ENCODE measurements around the gene POLN.

Gene POLN

GRCh38 chr4:2102045-2102883 lies 139.7 kb downstream of the POLN start:
- no peak for TF ChIP-seq TAF1 (IDR thresholded peaks at IDR 0.05; ENCODE audit: borderline replicate concordance, insufficient read depth, low read length)
- TF ChIP-seq REST (IDR thresholded peaks at IDR 0.05; ENCODE audit: insufficient read depth in 1 of 2, low read depth in 2 of 2, low read length in 2 of 2), result no peak
- no peak for TF ChIP-seq SIN3A (IDR thresholded peaks at IDR 0.05; ENCODE audit: borderline replicate concordance, insufficient read depth, low read length)
- TF ChIP-seq POLR2AphosphoS5 (IDR thresholded peaks at IDR 0.05; ENCODE audit: low read depth, low read length), result no peak

GRCh38 chr4:2101346-2102044 lies 140.4 kb downstream of the POLN start:
- no peak for TF ChIP-seq POLR2AphosphoS5 (IDR thresholded peaks at IDR 0.05; ENCODE audit: low read depth, low read length)
- TF ChIP-seq TAF1 (IDR thresholded peaks at IDR 0.05; ENCODE audit: borderline replicate concordance, insufficient read depth, low read length), result no peak
- TF ChIP-seq REST (IDR thresholded peaks at IDR 0.05; ENCODE audit: insufficient read depth in 1 of 2, low read depth in 2 of 2, low read length in 2 of 2), result no peak
- no peak for TF ChIP-seq SIN3A (IDR thresholded peaks at IDR 0.05; ENCODE audit: borderline replicate concordance, insufficient read depth, low read length)
- no peak for TF ChIP-seq FOXP2 (optimal IDR thresholded peaks at IDR 0.05; ENCODE audit: borderline replicate concordance, extremely low read depth, extremely low read length, insufficient read depth)

GRCh38 chr4:2096073-2096609 lies 145.8 kb downstream of the POLN start:
- TF ChIP-seq SIN3A (IDR thresholded peaks at IDR 0.05; ENCODE audit: borderline replicate concordance, insufficient read depth, low read length), result no peak
- no peak for TF ChIP-seq POLR2AphosphoS5 (IDR thresholded peaks at IDR 0.05; ENCODE audit: low read depth, low read length)
- no peak for TF ChIP-seq REST (IDR thresholded peaks at IDR 0.05; ENCODE audit: insufficient read depth in 1 of 2, low read depth in 2 of 2, low read length in 2 of 2)
- TF ChIP-seq TAF1 (IDR thresholded peaks at IDR 0.05; ENCODE audit: borderline replicate concordance, insufficient read depth, low read length), result no peak
- TF ChIP-seq FOXP2 (optimal IDR thresholded peaks at IDR 0.05; ENCODE audit: borderline replicate concordance, extremely low read depth, extremely low read length, insufficient read depth), result no peak

GRCh38 chr4:2095236-2096072 lies 146.5 kb downstream of the POLN start:
- TF ChIP-seq FOXP2 (optimal IDR thresholded peaks at IDR 0.05; ENCODE audit: borderline replicate concordance, extremely low read depth, extremely low read length, insufficient read depth) (no peak), SIN3A (IDR thresholded peaks at IDR 0.05; ENCODE audit: borderline replicate concordance, insufficient read depth, low read length) (no peak), POLR2AphosphoS5 (IDR thresholded peaks at IDR 0.05; ENCODE audit: low read depth, low read length) (no peak), REST (IDR thresholded peaks at IDR 0.05; ENCODE audit: insufficient read depth in 1 of 2, low read depth in 2 of 2, low read length in 2 of 2) (no peak), TAF1 (IDR thresholded peaks at IDR 0.05; ENCODE audit: borderline replicate concordance, insufficient read depth, low read length) (no peak)
